Osteoblast (primary cell): ENCODE data around the gene NPIPB9. TPM values are rescaled to one million over a fixed set of nuclear protein-coding genes. Genes with fewer than 3 reads are reported as not detected.
"Not testable (repeated sequence)": the region's sequence is repeated elsewhere in the genome, so short reads cannot be mapped to it uniquely, and the experiment has no call there.

Source experiments
- DNase-seq: peaks from one replicate; pipeline ENCODE4 v3.0.0; 2011; ENCODE audit warnings: low spot score, mixed read lengths; ENCODE audit not compliant: insufficient read length; ENCODE audit errors: missing footprints
- H2AFZ ChIP-seq: 2 replicates; pipeline ENCODE4 v1.6.0; 2011; ENCODE audit warnings: mild to moderate bottlenecking, low read length
- H3K27ac ChIP-seq: 2 replicates; pipeline ENCODE4 v1.5.1; 2011; ENCODE audit warnings: mild to moderate bottlenecking, low read depth, low read length, moderate library complexity
- H3K27me3 ChIP-seq: 2 replicates; pipeline ENCODE4 v1.6.0; 2012; ENCODE audit warnings: mild to moderate bottlenecking, control low read depth, inconsistent platforms, low read length, moderate library complexity; ENCODE audit not compliant: insufficient read depth
- H3K36me3 ChIP-seq: 2 replicates; pipeline ENCODE4 v1.5.1; 2011; ENCODE audit warnings: mild to moderate bottlenecking, low read length, control low read depth, moderate library complexity; ENCODE audit not compliant: insufficient read depth
- H3K4me1 ChIP-seq: 2 replicates; pipeline ENCODE4 v1.5.1; 2011; ENCODE audit warnings: mild to moderate bottlenecking, low read length, control low read depth, moderate library complexity; ENCODE audit not compliant: insufficient read depth
- H3K4me2 ChIP-seq: 2 replicates; pipeline ENCODE4 v1.6.0; 2011; ENCODE audit warnings: mild to moderate bottlenecking, low read length; ENCODE audit not compliant: insufficient read depth
- H3K4me3 ChIP-seq: fragments of 200-600 bp; sonication (generic); 3 replicates; pipeline ENCODE4 v1.5.1; 2012; ENCODE audit warnings: mild to moderate bottlenecking, low read length, inconsistent platforms; ENCODE audit not compliant: insufficient read depth
- H3K79me2 ChIP-seq: 2 replicates; pipeline ENCODE4 v1.6.0; 2012; ENCODE audit warnings: mild to moderate bottlenecking, low read length, control low read depth, inconsistent platforms; ENCODE audit not compliant: insufficient read depth
- H3K9me3 ChIP-seq: 2 replicates; pipeline ENCODE4 v1.5.1; 2011; ENCODE audit warnings: low read depth, low read length, control low read depth
- H4K20me1 ChIP-seq: 2 replicates; pipeline ENCODE4 v1.6.0; 2012; ENCODE audit warnings: mild to moderate bottlenecking, low read length, control low read depth; ENCODE audit not compliant: insufficient read depth
- total RNA-seq: library from RNA; depleted of rRNA; stranded (reverse); fragments of >200 nt; gene quantifications from 2 replicates; pipeline ENCODE4 v1.2.3, GENCODE V29; 2012

NPIPB9 gene
- total RNA-seq, 1 donor: 1.8 TPM

- not testable (repeated sequence) for DNase-seq, H3K4me2 ChIP-seq, H3K36me3 ChIP-seq, H3K4me3 ChIP-seq, H3K27ac ChIP-seq, H3K4me1 ChIP-seq, H3K79me2 ChIP-seq, H3K9me3 ChIP-seq, H2AFZ ChIP-seq, H3K27me3 ChIP-seq, H4K20me1 ChIP-seq
These were observed 10.3 kb upstream of the NPIPB9 start for GRCh38 chr16:28741295-28741694.

- H4K20me1 ChIP-seq, H3K27me3 ChIP-seq, H3K79me2 ChIP-seq, H2AFZ ChIP-seq, H3K4me2 ChIP-seq, H3K36me3 ChIP-seq, H3K9me3 ChIP-seq, H3K27ac ChIP-seq, DNase-seq, H3K4me3 ChIP-seq, H3K4me1 ChIP-seq: not testable (repeated sequence)
These were observed 4.8 kb upstream of the NPIPB9 start for GRCh38 chr16:28746618-28747350.

- H4K20me1 ChIP-seq, H3K4me2 ChIP-seq, H2AFZ ChIP-seq, H3K4me1 ChIP-seq, H3K4me3 ChIP-seq, H3K36me3 ChIP-seq, H3K27ac ChIP-seq, H3K79me2 ChIP-seq, H3K27me3 ChIP-seq, H3K9me3 ChIP-seq, DNase-seq: not testable (repeated sequence)
These were observed 1.6 kb upstream of the NPIPB9 start for GRCh38 chr16:28749997-28750465.

- H3K4me2 ChIP-seq, H3K9me3 ChIP-seq, H3K36me3 ChIP-seq, H3K4me3 ChIP-seq, DNase-seq, H3K4me1 ChIP-seq, H4K20me1 ChIP-seq, H3K27me3 ChIP-seq, H3K27ac ChIP-seq, H2AFZ ChIP-seq, H3K79me2 ChIP-seq: not testable (repeated sequence)
These were observed 1.0 kb upstream of the NPIPB9 start for GRCh38 chr16:28750469-28751067.

GRCh38 chr16:28781697-28782096, 30.1 kb downstream of the NPIPB9 start:
- not testable (repeated sequence) for H3K4me1 ChIP-seq, DNase-seq, H3K4me2 ChIP-seq, H2AFZ ChIP-seq, H3K79me2 ChIP-seq, H3K36me3 ChIP-seq, H4K20me1 ChIP-seq, H3K27me3 ChIP-seq, H3K9me3 ChIP-seq, H3K4me3 ChIP-seq, H3K27ac ChIP-seq

GRCh38 chr16:28782357-28782756, 30.8 kb downstream of the NPIPB9 start:
- H2AFZ ChIP-seq, DNase-seq, H3K79me2 ChIP-seq: not testable (repeated sequence)

More at GRCh38 chr16:28782357-28782756, 30.8 kb downstream of the NPIPB9 start:
- H3K9me3 ChIP-seq, H3K27ac ChIP-seq, H3K4me1 ChIP-seq, H3K4me3 ChIP-seq, H3K27me3 ChIP-seq, H4K20me1 ChIP-seq, H3K36me3 ChIP-seq, H3K4me2 ChIP-seq: not testable (repeated sequence)
